Fibroblast of peridontal ligament (primary cell): ENCODE data around the gene EPB41L4A.
"Not testable (repeated sequence)": the region's sequence is repeated elsewhere in the genome, so short reads cannot be mapped to it uniquely, and the experiment has no call there.

ENCODE experiments used
- DNase-seq: peaks from one replicate; pipeline ENCODE4 v3.0.0-alpha.2; 2010; ENCODE audit errors: extremely low read depth

EPB41L4A gene

DNA sequence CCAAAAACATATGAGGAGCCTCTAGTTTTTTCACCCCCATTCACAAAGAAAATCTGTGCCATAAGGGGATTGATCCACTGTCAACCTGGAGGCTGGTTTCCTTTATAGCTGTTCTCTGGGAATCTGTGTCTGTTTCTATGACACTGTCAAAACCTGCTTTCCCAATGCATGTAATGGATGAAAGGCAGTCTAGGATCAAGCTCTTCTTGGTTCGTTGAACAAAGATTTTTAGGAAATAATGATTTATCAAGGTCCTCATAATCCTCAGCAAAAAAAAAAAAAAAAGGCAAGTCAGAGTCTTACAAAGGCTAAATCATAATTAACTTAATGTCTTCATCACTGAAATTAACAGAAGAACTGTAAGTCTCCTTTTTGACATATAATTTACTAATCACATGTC lies 16.0 kb downstream of the EPB41L4A start:
- DNase-seq, result no peak

DNA sequence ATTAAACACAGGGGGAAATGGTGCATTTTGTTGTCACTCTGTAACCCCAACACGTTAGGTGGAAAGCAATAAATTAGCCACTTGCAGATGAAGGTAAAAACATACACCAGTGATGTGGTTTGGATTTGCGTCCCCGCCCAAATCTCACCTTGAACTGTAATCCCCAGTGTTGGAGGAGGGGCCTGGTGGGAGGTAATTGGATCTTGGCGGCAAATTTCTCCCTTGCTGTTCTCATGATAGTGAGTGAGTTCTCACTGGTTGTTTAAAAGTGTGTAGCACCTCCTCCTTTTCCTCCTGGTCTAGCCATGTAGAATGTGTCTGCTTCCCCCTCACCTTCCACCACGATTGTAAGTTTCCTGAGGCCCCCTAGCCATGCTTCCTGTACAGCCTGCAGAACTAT lies 17.2 kb downstream of the EPB41L4A start:
- DNase-seq, result no peak

DNA sequence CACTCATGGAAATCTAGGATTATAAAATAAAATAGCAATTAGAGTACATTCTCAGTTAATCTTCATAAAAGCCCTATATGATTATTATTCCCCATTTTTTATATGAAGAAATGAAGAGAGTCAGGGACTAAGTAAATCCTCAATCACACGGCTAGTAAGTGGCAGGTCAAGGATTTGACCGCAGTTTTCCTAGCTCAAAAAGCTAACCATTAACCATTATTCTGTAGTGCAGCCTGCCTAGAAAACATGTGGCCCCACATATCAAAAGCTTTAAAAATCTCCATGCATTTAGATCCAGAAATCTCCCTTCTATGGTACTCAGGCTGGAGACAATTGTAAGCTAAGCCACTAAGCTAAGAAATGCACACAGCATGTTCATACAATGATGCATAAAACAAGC lies 21.4 kb downstream of the EPB41L4A start:
- DNase-seq, result no peak

DNA sequence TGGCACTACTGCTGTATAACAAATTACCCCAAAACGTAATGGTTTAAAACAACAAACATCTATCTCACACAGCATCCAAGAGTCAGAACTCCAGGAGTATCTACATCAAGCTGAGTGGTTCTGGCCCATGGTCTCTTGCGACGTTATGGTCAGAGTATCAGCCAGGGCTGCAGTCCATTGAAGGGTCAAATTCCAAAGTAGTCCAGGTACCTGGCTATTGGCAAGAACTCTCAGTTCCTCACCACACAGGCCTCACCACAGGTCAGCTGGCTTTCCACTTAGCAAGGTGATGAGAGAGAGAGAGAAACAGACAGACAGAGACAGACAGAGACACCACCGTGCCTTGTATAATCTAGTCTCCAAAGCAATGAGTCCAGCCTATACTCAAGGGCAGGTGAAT lies 22.6 kb downstream of the EPB41L4A start:
- no peak for DNase-seq

DNA sequence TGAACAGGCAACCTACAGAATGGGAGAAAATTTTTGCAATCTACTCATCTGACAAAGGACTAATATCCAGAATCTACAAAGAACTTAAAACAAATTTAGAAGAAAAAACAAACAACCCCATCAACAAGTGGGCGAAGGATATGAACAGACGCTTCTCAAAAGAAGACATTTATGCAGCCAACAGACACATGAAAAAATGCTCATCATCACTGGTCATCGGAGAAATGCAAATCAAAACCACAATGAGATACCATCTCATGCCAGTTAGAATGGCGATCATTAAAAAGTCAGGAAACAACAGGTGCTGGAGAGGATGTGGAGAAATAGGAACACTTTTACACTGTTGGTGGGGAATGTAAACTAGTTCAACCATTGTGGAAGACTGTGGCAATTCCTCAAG lies 23.8 kb downstream of the EPB41L4A start:
- DNase-seq, result not testable (repeated sequence)

DNA sequence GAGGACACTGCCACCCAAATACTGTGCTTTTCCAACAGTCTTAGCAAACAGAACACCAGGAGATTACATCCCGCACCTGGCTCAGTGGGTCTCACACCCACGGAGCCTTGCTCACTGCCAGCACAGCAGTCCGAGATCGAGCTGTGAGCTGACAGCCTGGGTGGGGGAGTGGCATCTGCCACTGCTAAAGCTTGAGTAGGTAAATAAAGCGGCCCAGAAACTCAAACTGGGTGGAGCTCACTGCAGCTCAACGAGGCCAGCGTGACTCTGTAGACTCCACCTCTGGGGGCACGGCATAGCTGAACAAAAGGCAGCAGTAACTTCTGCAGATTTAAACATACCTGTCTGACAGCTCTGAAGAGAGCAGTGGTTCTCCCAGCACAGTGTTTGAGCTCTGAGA lies 28.8 kb downstream of the EPB41L4A start:
- DNase-seq, result no peak

DNA sequence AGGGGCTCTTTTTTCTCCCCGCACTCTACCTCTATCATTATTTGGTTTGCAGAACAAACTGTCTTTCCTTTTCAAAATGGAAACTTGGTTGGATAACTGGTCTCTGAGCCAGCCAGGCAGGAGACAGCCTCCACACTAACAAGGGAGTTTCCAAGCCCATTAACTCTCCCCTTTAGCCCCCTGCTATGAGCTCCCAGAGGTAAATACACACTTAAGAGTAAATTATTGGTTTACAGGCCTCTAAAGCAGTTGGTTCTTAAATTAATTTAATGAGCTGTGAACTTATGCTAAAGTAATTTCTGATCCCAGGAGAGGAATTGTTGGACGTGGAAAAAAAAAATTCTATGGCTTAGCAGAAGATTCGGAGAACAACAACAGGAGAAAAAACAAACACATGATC lies 30.3 kb downstream of the EPB41L4A start:
- DNase-seq, result no peak

DNA sequence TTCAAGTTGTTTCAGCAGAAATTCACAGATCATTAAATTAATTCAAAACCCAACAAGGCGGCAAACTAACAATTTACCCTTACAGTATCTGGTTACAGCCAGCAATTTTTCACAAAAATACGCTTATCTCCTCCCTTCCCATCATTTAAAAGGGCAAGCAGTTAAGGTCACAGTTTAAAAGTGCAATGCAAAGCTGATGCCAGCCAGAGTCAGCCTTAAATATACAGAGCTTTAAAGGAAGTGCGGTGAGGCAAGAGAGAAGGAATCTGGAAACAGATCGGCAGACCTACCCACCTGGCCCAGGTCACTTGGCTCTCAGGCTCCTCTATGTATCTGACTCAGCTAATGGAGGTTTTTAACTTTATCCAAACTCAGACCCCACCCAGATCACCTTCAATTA lies 31.0 kb downstream of the EPB41L4A start:
- no peak for DNase-seq

DNA sequence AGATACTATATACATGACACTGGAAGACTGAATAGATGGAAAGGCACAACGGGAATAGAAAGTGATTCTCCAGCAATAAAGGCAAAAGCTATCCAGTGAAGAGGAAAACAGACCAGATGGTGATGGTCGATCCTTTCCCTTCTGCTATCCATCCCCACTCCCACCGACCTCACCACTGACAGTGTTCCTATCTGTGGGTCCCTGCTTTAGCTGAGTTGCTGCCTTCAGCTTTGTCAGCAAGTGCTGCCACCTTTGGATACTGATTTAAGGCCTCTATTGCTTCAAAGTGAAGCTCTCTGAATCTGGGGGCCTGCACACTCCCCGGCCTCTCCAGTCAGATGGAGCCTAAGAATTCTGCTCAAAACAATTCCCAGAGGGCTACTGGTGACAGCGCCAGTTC lies 32.3 kb downstream of the EPB41L4A start:
- DNase-seq, result no peak

DNA sequence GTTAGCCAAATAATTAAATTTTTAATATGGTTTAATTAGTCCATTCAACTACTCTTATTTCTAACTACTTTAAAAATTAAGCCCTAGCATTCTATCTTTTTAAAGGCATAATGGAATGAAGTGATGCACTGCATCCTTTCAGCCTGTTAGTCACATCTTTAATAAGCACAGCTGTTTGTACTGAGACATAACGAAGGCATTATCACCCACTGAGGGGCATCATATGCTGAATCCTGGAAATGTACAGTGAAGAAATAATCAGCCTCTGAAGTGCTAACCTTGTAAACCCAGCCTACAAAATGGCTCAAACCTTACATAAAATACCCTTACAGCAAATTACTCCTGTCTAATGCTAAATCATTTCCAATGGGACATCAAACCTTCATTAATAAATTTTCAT lies 33.1 kb downstream of the EPB41L4A start:
- DNase-seq, result no peak

DNA sequence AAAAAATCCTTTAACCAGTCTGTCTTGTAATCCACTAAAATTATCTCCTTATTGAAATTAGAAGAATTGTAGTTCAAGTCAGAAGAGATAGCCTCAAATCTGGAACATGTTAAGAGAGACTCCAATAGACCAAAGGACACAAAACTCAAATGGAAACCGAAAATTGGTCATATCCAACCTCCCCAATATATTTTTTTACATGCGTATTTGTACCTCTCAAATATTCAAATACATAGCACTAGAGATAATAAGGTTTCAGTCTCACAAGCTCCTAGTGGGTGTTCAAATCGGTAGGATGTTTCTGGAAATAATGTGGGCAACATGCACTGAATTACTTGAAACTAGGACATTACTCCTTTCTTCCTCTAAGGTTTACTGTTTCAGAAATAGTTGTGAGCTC lies 33.5 kb downstream of the EPB41L4A start:
- no peak for DNase-seq

DNA sequence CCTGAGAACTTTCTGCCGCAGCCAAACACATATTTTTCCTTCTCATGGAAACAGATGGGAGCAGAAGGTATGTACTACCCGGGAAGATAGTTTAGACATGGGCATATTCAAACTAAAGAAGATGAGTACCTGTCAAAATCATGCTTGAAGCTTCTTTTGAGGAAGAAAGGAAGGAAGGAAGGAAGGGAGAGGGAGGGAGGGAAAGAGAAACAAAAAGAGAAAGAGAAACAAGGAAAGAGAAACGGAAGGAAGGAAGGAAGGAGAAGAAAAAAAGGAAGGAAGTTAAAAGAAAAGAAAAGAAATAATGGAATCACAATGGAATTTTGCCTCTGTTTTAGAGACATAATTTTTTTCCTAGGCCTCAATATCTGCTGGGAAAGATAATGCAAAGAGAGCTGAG lies 34.6 kb downstream of the EPB41L4A start:
- no peak for DNase-seq

DNA sequence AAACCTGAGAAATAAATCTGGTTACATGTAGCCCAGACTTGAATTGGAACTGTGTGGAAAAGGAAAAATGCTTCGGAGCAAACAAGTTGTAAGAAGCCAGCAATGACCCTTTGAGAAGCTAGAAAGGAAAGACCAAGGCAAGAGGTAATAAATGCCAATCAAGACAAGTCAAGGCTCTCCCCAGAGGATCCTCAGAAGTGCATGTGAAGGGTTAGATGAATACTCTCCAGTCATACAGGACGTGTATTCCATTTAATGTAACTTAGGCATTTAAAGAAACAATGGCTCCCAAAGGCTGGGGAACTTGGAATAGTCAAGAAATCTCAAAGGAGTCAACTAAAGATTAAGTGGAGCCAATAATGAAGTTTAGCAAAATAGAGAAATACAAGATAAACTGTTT lies 36.2 kb downstream of the EPB41L4A start:
- no peak for DNase-seq

DNA sequence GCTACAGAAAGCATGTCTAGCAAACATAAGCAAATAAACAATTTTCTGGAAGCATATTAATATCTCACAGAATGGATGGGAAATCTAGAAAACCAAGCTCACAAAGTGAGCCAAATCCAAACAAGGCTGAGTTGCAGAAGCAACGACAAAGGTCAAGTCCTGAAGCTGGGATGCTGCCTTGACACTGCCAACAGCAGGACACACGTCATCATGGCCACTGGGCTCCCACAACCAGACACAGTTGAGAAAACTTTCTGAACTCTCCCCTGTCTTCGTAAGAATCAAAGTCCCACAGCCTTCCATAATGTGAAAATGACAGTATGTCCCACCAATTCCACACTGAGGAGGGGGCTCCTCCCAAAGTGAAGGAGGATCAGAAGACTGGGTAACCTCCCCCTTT lies 37.6 kb downstream of the EPB41L4A start:
- DNase-seq, result no peak

DNA sequence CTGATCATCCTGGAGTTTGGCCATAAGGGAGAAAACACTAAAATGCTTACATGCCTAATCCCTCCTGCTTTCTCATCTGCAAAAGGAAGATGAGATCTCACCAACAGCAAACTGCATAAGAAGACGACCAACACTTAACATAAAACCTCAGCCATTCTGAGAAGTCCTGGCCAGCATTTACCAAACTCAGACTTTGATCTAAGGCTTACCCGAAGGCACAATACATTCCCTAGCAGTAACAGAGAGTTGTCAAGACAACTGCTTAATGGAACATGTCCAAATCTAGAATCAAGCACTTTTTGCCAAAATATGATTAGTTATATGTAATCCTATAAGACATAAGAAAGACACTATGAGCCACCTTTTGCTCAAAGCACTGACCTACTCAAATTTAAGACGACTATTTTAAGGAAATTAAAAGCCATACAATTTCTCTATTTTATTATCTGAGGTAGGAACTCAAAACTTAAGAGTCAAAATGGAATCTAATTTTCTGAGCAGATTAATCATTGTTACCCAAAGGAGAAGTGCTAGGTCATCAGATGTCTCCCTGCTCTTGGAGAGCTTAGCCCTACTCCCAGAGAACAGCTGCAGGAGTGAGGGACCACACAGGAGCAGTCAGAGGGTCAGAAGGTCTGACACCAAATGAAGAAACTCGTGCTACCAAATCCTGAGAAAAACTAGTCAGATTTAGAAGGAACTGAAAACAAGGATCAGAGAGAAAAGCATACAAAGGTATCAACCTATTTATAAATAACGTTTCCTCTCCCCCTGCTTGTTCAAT lies 39.3 kb downstream of the EPB41L4A start:
- no peak for DNase-seq

DNA sequence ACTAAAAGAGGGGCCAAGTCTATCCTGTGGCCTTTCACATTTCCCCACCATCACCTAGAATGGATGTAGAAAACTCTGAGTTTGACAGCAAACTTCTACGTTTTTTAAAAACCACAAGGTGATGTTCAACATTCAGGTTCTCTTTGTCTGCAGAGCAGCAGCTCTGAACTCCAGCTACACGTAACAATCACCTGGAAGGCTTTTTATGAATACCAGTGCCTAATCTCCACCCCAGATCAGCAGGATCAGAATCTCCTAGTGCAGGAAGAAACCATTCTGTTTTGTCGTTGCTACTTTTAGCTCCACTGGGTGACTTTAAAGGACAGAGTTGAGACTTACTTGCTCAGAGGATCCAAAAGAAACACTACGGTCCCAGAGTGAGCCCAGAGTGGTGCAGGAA lies 44.3 kb downstream of the EPB41L4A start:
- no peak for DNase-seq

DNA sequence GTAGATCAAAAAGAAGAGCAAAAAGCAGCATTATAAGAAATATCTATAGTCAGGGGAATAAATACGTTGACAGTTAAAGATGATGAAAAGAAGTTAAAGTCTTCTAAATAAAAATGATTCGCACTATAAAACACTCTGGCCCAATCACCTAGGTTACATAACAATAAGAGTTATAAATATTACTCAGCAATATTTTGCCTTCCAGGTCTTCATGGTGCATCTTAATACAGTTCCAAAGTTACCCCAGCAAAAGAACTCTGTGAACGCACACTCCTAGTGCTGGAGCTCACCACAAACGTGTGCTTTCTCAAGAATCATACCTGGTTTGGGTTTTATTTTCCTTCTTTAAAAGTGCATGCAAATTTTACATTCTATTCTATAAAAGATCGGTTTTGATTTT lies 44.7 kb downstream of the EPB41L4A start:
- DNase-seq, result no peak

DNA sequence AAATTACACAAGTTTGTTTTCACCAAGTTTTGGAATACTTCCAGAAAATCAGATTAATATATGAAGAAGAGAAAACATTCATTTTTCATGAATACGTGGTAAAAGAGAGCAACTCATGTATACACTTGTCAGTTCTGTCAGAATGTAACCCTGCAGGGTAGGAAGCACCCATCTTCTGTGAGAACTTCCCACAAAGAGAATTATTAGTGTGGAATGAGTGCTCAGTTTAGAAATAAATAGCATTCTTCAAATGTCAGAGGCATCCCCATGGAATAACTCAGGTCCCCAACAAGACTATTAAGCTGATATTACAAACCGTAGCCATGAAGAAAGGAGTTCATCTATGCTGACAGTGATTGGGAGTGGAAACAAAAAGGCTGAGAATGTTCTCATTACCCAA lies 45.2 kb downstream of the EPB41L4A start:
- DNase-seq, result no peak

DNA sequence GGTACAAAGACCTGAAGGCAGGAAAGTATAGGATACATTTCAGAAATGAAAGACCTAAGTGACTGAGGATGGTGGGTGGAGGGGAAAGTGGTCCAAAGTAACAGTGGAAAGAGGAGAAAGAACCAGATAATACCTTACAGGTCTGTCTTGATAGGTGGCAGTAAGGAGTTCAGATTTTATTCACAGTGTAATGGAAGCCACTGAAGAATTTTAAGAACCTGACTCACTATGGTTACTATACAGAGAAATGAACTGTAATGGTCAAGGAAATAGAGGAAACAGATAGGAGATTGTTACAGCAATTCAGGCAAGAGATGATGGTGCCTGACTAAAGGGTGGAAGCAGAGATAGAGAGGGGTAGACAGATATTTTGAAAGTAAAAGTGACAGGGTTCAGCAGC lies 46.5 kb downstream of the EPB41L4A start:
- DNase-seq, result no peak

DNA sequence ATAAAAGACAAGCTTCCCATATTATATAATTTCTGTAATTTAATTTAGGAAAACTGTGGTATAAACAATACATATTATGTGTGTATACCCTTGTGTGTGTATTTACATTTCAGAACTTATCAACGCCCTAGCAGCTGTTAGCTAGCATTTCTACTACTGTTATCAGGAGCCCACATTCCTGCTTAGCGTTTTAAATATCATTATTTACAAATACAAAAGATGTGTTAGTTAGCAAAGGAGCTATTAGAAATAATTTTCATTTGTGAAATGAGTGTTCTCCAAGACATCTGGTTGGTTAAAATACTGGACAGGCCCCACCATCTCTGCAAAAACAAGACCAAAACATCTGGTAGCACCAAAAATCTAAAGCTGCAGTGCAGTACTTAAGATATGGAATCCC lies 48.0 kb downstream of the EPB41L4A start:
- DNase-seq, result no peak

DNA sequence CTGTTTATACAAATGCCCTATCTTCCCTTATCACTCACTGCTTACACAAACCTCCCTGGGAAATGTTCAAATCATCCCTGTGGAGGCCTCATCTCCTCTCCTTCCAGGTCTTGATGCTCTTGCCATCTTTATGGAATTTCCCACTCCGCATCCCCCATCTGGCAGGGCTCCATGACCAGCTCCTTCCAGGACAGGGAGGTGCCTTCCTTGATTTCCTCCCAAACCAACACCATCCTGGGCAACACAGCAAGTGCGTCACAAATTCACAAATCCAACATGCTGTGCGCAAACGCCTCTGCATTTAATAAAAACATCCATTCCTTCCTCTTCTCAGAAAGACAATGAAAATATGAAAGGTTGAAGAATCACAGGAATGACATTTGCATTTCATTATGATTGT lies 51.7 kb downstream of the EPB41L4A start:
- no peak for DNase-seq

DNA sequence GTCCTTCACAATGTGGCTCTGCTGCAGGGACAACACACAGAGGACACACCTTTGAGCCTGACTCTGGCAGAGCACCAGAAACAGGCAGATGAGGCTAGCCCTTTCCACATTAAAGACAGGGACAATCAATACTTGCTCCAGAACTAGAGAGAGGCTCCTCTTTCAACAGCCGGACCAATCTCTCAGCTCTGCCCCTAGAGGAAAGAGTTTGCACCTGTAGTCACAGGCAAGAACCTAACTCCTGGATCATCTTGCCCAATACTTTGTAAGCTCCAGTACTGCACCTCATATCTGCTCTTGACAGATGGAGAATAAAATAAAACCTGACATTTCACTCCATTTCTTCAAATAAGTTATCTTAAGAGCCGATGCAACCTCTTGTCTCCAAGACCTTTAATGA lies 52.1 kb downstream of the EPB41L4A start:
- DNase-seq, result no peak

DNA sequence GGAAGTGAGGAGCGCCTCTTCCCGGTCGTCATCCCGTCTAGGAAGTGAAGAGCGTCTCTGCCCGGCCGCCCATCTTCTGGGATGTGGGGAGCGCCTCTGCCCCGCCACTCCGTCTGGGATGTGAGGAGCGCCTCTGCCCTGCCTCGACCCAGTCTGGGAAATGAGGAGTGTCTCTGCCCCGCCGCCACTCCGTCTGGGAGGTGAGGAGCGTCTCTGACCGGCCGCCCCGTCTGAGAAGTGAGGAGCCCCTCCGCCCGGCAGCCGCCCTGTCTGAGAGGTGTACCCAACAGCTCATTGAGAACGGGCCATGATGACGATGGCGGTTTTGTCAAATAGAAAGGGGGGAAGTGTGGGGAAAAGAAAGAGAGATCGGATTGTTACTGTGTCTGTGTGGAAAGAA lies 58.3 kb downstream of the EPB41L4A start:
- DNase-seq, result not testable (repeated sequence)
